Thyroid gland (tissue), 4 donors: ENCODE data around the gene WFDC1. TPM values are rescaled to one million over a fixed set of nuclear protein-coding genes. Genes with fewer than 3 reads are reported as not detected.

Source experiments
- DNase-seq, 2 donors: peaks; one replicate each; pipeline ENCODE4 v3.0.0-alpha.2; 2019
- H3K27ac ChIP-seq, 3 donors: fragments of 200-600 bp; sonication (generic); 1 replicate in 2 of 3; 2 replicates in 1 of 3; pipeline ENCODE4 v1.5.1; 2016 to 2019; ENCODE audit warnings: mild to moderate bottlenecking in 1 of 3, moderate library complexity in 1 of 3
- H3K27me3 ChIP-seq: fragments of 200-600 bp; sonication (generic); one replicate; pipeline ENCODE4 v1.5.1; 2019
- H3K36me3 ChIP-seq, 2 donors: fragments of 200-600 bp; sonication (generic); one replicate each; pipeline ENCODE4 v1.5.1; 2016 to 2019
- H3K4me1 ChIP-seq, 2 donors: fragments of 200-600 bp; sonication (generic); one replicate each; pipeline ENCODE4 v1.5.1; 2017 to 2019
- H3K4me3 ChIP-seq, 3 donors: fragments of 200-600 bp; sonication (generic); replicated peaks in 1 of 3; 1 replicate in 2 of 3; 2 replicates in 1 of 3; pipeline ENCODE4 v1.5.1; 2016; ENCODE audit warnings: mild to moderate bottlenecking in 1 of 3
- H3K9me3 ChIP-seq: fragments of 200-600 bp; sonication (generic); one replicate; pipeline ENCODE4 v1.5.1; 2017
- CTCF ChIP-seq, 6 experiments: fragments of 200-600 bp in 3 of 6; fragments of 450-650 bp in 3 of 6; sonication (generic) in 3 of 6; IDR thresholded peaks; one replicate each; pipeline ENCODE4 v1.5.1; 2016 to 2019; ENCODE audit warnings: antibody characterized with exemption in 6 of 6, mild to moderate bottlenecking in 2 of 6, inconsistent platforms in 1 of 6, moderate library complexity in 1 of 6
- POLR2A ChIP-seq, 2 donors: fragments of 450-650 bp; IDR thresholded peaks; one replicate each; pipeline ENCODE4 v1.6.1; 2017; ENCODE audit warnings: antibody characterized with exemption in 2 of 2, mild to moderate bottlenecking in 2 of 2, moderate library complexity in 1 of 2
- WGBS, 2 donors: methylation state at CpG; one replicate each; pipeline ENCODE4 v1.1.5; 2017; 5-methylcytosine and 5-hydroxymethylcytosine counted together
- intact Hi-C: fragments of 100-400 bp; cut with DNase I; formaldehyde crosslinking; loops from one replicate; pipeline ENCODE4 v1.15.1; 2023
- total RNA-seq, 4 donors: library from RNA; depleted of rRNA; stranded (reverse); fragments of >200 nt; gene quantifications; one replicate each; pipeline ENCODE4 v1.2.3, GENCODE V29; 2016

WFDC1 gene
- total RNA-seq, 4 donors from 2014 or later, result 1.3 to 2.1 (median 1.6) TPM; not detected in 1

DNA sequence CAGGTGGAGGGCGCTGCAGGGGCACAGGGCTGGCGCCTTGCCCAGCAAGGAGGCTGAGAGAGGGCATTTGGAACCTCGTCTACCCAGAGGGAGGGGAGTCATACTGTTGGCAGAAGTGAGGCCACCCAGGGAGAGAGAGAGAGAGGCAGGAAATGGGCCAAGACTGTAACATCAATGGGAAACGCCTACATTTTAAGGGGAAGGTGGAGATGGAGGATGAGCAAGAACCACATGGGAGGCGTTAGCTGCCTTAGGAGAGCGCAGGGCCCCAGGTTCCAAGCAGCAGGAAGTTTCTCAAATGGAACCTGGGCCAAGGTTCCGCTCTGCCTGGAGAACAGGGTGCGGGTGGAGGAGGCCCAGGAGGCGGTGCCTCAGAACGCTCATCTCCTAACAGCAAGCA lies 2.7 kb upstream of the WFDC1 start:
- DNase-seq, result no peak
- Histone ChIP-seq H3K27me3 (no peaks in the 10 kb centered on the region), H3K36me3 (no peaks in the 10 kb centered on the region), H3K4me1 (peaks cover 12 to 13% of the 10 kb centered on the region in 2 donors), H3K27ac (no peak overlapping the region), H3K9me3 (no peaks in the 10 kb centered on the region), H3K4me3 (no peak overlapping the region)
- WGBS, 2 donors, result 60 to 69% methylated on average over 10 of the region's 10 CpGs
- intact Hi-C loops, result no loop called here
- TF ChIP-seq POLR2A (IDR thresholded peaks at IDR 0.05) (no peak), CTCF (IDR thresholded peaks at IDR 0.05) (no peak)

GRCh38 chr16:84293406-84293805 lies 1.3 kb upstream of the WFDC1 start:
- intact Hi-C loops, result no loop called here
- peaks cover 12 to 13% of the 10 kb centered on the region in 2 donors for H3K4me1 ChIP-seq
- no peak overlapping the region for H3K27ac ChIP-seq

DNA sequence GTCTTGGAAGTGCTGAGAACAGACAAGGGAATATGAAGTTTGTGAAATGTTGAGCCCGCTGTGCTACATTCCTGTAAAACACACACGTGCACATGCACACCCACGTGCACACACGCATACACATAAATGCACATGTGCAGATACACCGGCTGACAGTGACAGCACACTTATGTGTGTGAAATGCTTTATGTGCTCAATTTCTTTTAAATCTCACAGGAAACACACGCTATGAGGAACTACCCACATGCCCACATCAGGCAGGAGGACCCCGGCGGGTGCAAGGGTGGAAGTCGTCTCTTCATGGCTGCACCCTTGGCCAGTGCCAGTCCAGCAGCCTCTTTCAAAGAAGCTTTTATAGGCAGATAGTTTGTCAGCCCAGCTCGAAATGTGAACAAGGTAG lies 561 bp upstream of the WFDC1 start:
- WGBS, 2 donors, result 63 to 70% methylated on average over 10 of the region's 10 CpGs
- H3K4me3 ChIP-seq, result no peak overlapping the region
- H3K4me1 ChIP-seq, result peaks cover 12 to 13% of the 10 kb centered on the region in 2 donors
- intact Hi-C loops, result no loop called here
- TF ChIP-seq POLR2A (IDR thresholded peaks at IDR 0.05) (no peak), CTCF (IDR thresholded peaks at IDR 0.05) (no peak)
- no peak overlapping the region for H3K27ac ChIP-seq
- H3K27me3 ChIP-seq, result no peaks in the 10 kb centered on the region
- H3K36me3 ChIP-seq, result no peaks in the 10 kb centered on the region
- no peaks in the 10 kb centered on the region for H3K9me3 ChIP-seq
- DNase-seq, result no peak

More at GRCh38 chr16:84293406-84293805, 1.3 kb upstream of the WFDC1 start:
- no peak for TF ChIP-seq CTCF (IDR thresholded peaks at IDR 0.05)
- TF ChIP-seq POLR2A (IDR thresholded peaks at IDR 0.05), result no peak
- H3K9me3 ChIP-seq, result no peaks in the 10 kb centered on the region
- DNase-seq, result no peak
- 83 to 94% methylated on average over 2 to 5 of the region's 5 CpGs for WGBS, 2 donors
- H3K27me3 ChIP-seq, result no peaks in the 10 kb centered on the region
- no peak overlapping the region for H3K4me3 ChIP-seq
- no peaks in the 10 kb centered on the region for H3K36me3 ChIP-seq

- H3K9me3 ChIP-seq, result no peaks in the 10 kb centered on the region
- peaks cover 12 to 13% of the 10 kb centered on the region in 2 donors for H3K4me1 ChIP-seq
- H3K4me3 ChIP-seq, result no peak overlapping the region
- H3K27ac ChIP-seq, result no peak overlapping the region
- intact Hi-C loops, result no loop called here
- no peaks in the 10 kb centered on the region for H3K27me3 ChIP-seq
- no peak for DNase-seq
- WGBS, 2 donors, result 58 to 71% methylated on average over 13 to 14 of the region's 14 CpGs
- no peak for TF ChIP-seq CTCF (IDR thresholded peaks at IDR 0.05)
- no peak for TF ChIP-seq POLR2A (IDR thresholded peaks at IDR 0.05)
- H3K36me3 ChIP-seq, result no peaks in the 10 kb centered on the region
These were observed 654 bp downstream of the WFDC1 start for GRCh38 chr16:84295203-84295860.

- H3K4me3 ChIP-seq, result no peak overlapping the region
- H3K9me3 ChIP-seq, result no peaks in the 10 kb centered on the region
- no peaks in the 10 kb centered on the region for H3K36me3 ChIP-seq
- no peak for DNase-seq
- WGBS, 2 donors, result 83 to 85% methylated on average over 13 of the region's 13 CpGs
- no peak for TF ChIP-seq CTCF (IDR thresholded peaks at IDR 0.05)
- TF ChIP-seq POLR2A (IDR thresholded peaks at IDR 0.05), result no peak
- peaks cover 12 to 13% of the 10 kb centered on the region in 2 donors for H3K4me1 ChIP-seq
- intact Hi-C loops, result no loop called here
- no peaks in the 10 kb centered on the region for H3K27me3 ChIP-seq
- H3K27ac ChIP-seq, result no peak overlapping the region
These were observed 3.8 kb downstream of the WFDC1 start for GRCh38 chr16:84298376-84298899.
